WTC11 (cell line): ENCODE data around the gene CPXM1.
"Not testable (repeated sequence)": the region's sequence is repeated elsewhere in the genome, so short reads cannot be mapped to it uniquely, and the experiment has no call there.

Experiments
- CTCF ChIP-seq: fragments of 200-600 bp; IDR thresholded peaks from 2 replicates; pipeline ENCODE4 v1.8.0; 2022; ENCODE audit warnings: antibody characterized with exemption
- USF2 ChIP-seq: sonication (generic); formaldehyde crosslinking; IDR thresholded peaks from 2 replicates; pipeline ENCODE4 v1.8.1; 2023; ENCODE audit warnings: mild to moderate bottlenecking, missing genetic modification reagents, moderate library complexity

GRCh38 chr20:2807929-2808328 lies 7.5 kb upstream of the CPXM1 start:
- not testable (repeated sequence) for TF ChIP-seq USF2, CTCF
